Common myeloid progenitor, CD34-positive (primary cell): ENCODE data around the gene TNFRSF18.

Experiments
- CTCF ChIA-PET: fragments of 350-600 bp; sonication (Branson Sonifier 250); formaldehyde crosslinking; loops from one replicate; lab custom pipeline; 2021; ENCODE audit warnings: antibody characterized with exemption; lab: Charles Lee
- POLR2A ChIA-PET: fragments of 350-600 bp; sonication (Branson Sonifier 250); formaldehyde crosslinking; loops from one replicate; lab custom pipeline; 2021; ENCODE audit warnings: antibody characterized with exemption; lab: Charles Lee
- DNase-seq, 3 donors: peaks; one replicate each; pipeline versions ENCODE4 v3.0.0 to v3.0.0-alpha.2; 2013
- H3K27ac ChIP-seq, 2 experiments: 1 replicate in 1 of 2; 2 replicates in 1 of 2; pipeline ENCODE4 v1.7.0; 2013; ENCODE audit warnings: inconsistent platforms in 2 of 2, low read length in 2 of 2, mild to moderate bottlenecking in 2 of 2, low read depth in 1 of 2, moderate library complexity in 1 of 2; ENCODE audit not compliant: severe bottlenecking in 2 of 2, insufficient read depth in 1 of 2, poor library complexity in 1 of 2
- H3K27me3 ChIP-seq, 5 experiments: replicated peaks in 2 of 5; 1 replicate in 3 of 5; 2 replicates in 2 of 5; pipeline versions ENCODE4 v1.6.1 to v1.7.0; 2013; ENCODE audit warnings: low read length in 4 of 5, mild to moderate bottlenecking in 2 of 5, moderate library complexity in 2 of 5, inconsistent platforms in 1 of 5; ENCODE audit not compliant: insufficient read depth in 5 of 5, control insufficient read depth in 4 of 5
- H3K36me3 ChIP-seq, 4 experiments: 1 replicate in 2 of 4; 2 replicates in 2 of 4; pipeline versions ENCODE4 v1.6.1 to v1.7.0; 2013; ENCODE audit warnings: low read length in 3 of 4, control low read depth in 1 of 4, mild to moderate bottlenecking in 1 of 4; ENCODE audit not compliant: control insufficient read depth in 4 of 4, insufficient read depth in 4 of 4
- H3K4me1 ChIP-seq, 4 experiments: 1 replicate in 3 of 4; 2 replicates in 1 of 4; pipeline versions ENCODE4 v1.6.1 to v1.7.1; 2013; ENCODE audit warnings: low read length in 3 of 4, mild to moderate bottlenecking in 3 of 4, control low read depth in 1 of 4, inconsistent platforms in 1 of 4, moderate library complexity in 1 of 4; ENCODE audit not compliant: control insufficient read depth in 4 of 4, insufficient read depth in 4 of 4; ENCODE audit errors: control extremely low read depth in 1 of 4
- H3K4me3 ChIP-seq, 7 experiments: 1 replicate in 4 of 7; 2 replicates in 3 of 7; pipeline versions ENCODE4 v1.5.1 to v1.7.0; 2013; ENCODE audit warnings: mild to moderate bottlenecking in 7 of 7, low read length in 6 of 7, moderate library complexity in 6 of 7, inconsistent platforms in 2 of 7, low read depth in 2 of 7, control low read depth in 1 of 7; ENCODE audit not compliant: insufficient read depth in 4 of 7, control insufficient read depth in 1 of 7; ENCODE audit errors: extremely low read depth in 1 of 7
- H3K9me3 ChIP-seq, 5 experiments: 1 replicate in 4 of 5; 2 replicates in 1 of 5; pipeline versions ENCODE4 v1.6.1 to v1.7.1; 2013; ENCODE audit warnings: low read length in 4 of 5, mild to moderate bottlenecking in 2 of 5, inconsistent platforms in 1 of 5, low read depth in 1 of 5, moderate library complexity in 1 of 5; ENCODE audit not compliant: control insufficient read depth in 4 of 5, insufficient read depth in 2 of 5; ENCODE audit errors: control extremely low read depth in 1 of 5
- WGBS: methylation state at CpG from one replicate; pipeline ENCODE4 v1.1.5; 2013; ENCODE audit not compliant: insufficient coverage; 5-methylcytosine and 5-hydroxymethylcytosine counted together

TNFRSF18 gene

GRCh38 chr1:1163538-1164070 is 42.8 kb downstream of the TNFRSF18 start:
- 95% methylated on average over 32 of the region's 33 CpGs for WGBS
- ChIA-PET CTCF (no interaction called here), POLR2A (no interaction called here)
- Histone ChIP-seq H3K36me3 (no peaks in the 10 kb centered on the region), H3K27me3 (peaks cover 0 to 17% (median 0%) of the 10 kb centered on the region in 5 experiments), H3K9me3 (no peaks in the 10 kb centered on the region), H3K4me3 (no peak overlapping the region), H3K27ac (no peak overlapping the region), H3K4me1 (peaks cover 0 to 19% (median 11%) of the 10 kb centered on the region in 4 experiments)
- DNase-seq = no peak

GRCh38 chr1:1162597-1163537 is 43.5 kb downstream of the TNFRSF18 start:
- Histone ChIP-seq H3K36me3 (no peaks in the 10 kb centered on the region), H3K4me3 (no peak overlapping the region), H3K9me3 (no peaks in the 10 kb centered on the region), H3K27me3 (peaks cover 0 to 17% (median 0%) of the 10 kb centered on the region in 5 experiments), H3K4me1 (peaks cover 0 to 21% (median 19%) of the 10 kb centered on the region in 4 experiments), H3K27ac (no peak overlapping the region)
- DNase-seq = no peak
- WGBS = 80% methylated on average over 66 of the region's 73 CpGs
- CTCF ChIA-PET = interaction anchor here (0.6 kb wide), 1 partner anchor 25 kb away, joined by 3 read pairs; no protein-coding TSS in a partner anchor
- POLR2A ChIA-PET = no interaction called here

- H3K9me3 ChIP-seq = no peaks in the 10 kb centered on the region
- peaks cover 0 to 24% (median 23%) of the 10 kb centered on the region in 4 experiments for H3K4me1 ChIP-seq
- no peak overlapping the region for H3K27ac ChIP-seq
- H3K36me3 ChIP-seq = no peaks in the 10 kb centered on the region
- CTCF ChIA-PET = no interaction called here
- no peak overlapping the region for H3K4me3 ChIP-seq
- peaks cover 0 to 17% (median 0%) of the 10 kb centered on the region in 5 experiments for H3K27me3 ChIP-seq
- no peak for DNase-seq
- POLR2A ChIA-PET = interaction anchor here (0.7 kb wide), 1 partner anchor 8 kb away, joined by 3 read pairs; no protein-coding TSS in a partner anchor
- WGBS = 96% methylated on average over 14 of the region's 17 CpGs
Measured at GRCh38 chr1:1161683-1162079, 44.7 kb downstream of the TNFRSF18 start.

- no peak for DNase-seq
- Histone ChIP-seq H3K4me3 (no peak overlapping the region), H3K4me1 (peaks cover 0 to 23% (median 19%) of the 10 kb centered on the region in 4 experiments), H3K36me3 (no peaks in the 10 kb centered on the region), H3K9me3 (peaks cover 0 to 5% (median 0%) of the 10 kb centered on the region in 5 experiments), H3K27me3 (peaks cover 0 to 17% (median 0%) of the 10 kb centered on the region in 5 experiments), H3K27ac (no peak overlapping the region)
- WGBS = 93% methylated on average over 23 of the region's 29 CpGs
- POLR2A ChIA-PET = interaction anchor here (0.7 kb wide), 2 partner anchors 8 to 78 kb away, joined by 3 to 4 read pairs; no protein-coding TSS in a partner anchor
- CTCF ChIA-PET = no interaction called here
Measured at GRCh38 chr1:1161078-1161682, 45.2 kb downstream of the TNFRSF18 start.

GRCh38 chr1:1160281-1160930 is 46.0 kb downstream of the TNFRSF18 start:
- DNase-seq = no peak
- Histone ChIP-seq H3K4me3 (no peak overlapping the region), H3K27ac (no peak overlapping the region), H3K27me3 (peaks cover 0 to 17% (median 0%) of the 10 kb centered on the region in 5 experiments), H3K9me3 (peaks cover 0 to 5% (median 0%) of the 10 kb centered on the region in 5 experiments), H3K36me3 (no peaks in the 10 kb centered on the region), H3K4me1 (peaks cover 0 to 21% (median 15%) of the 10 kb centered on the region in 4 experiments)
- POLR2A ChIA-PET = interaction anchor here (0.7 kb wide), 1 partner anchor 77 kb away, joined by 4 read pairs; no protein-coding TSS in a partner anchor
- CTCF ChIA-PET = interaction anchor here (1.5 kb wide), 1 partner anchor 27 kb away, joined by 4 read pairs; no protein-coding TSS in a partner anchor
- 97% methylated on average over 21 of the region's 23 CpGs for whole genome bisulfite sequencing

GRCh38 chr1:1157914-1158710 is 48.3 kb downstream of the TNFRSF18 start:
- Histone ChIP-seq H3K4me3 (peak overlapping the region; percentile 46 to 81 (median 63)), H3K4me1 (peaks cover 0 to 21% (median 15%) of the 10 kb centered on the region in 4 experiments), H3K27me3 (peaks cover 0 to 3% (median 0%) of the 10 kb centered on the region in 5 experiments), H3K27ac (peak overlapping the region; percentile 46 to 79), H3K36me3 (no peaks in the 10 kb centered on the region), H3K9me3 (peaks cover 0 to 6% (median 0%) of the 10 kb centered on the region in 5 experiments)
- CTCF ChIA-PET = interaction anchor here (0.9 to 1.5 kb wide), 2 partner anchors 47 to 95 kb away, joined by 3 to 4 read pairs; no protein-coding TSS in a partner anchor
- POLR2A ChIA-PET = interaction anchor here (0.5 to 2.3 kb wide), 6 partner anchors 11 to 93 kb away, joined by 3 to 7 read pairs (median 4); partner anchors contain the start of gene TTLL10
- DNase-seq = peak in 2 of 3 donors; percentile 50 to 61
- 3% methylated on average over 35 of the region's 46 CpGs for WGBS
